GM23338 (cell line): Measurements from ENCODE around the gene CLEC17A. TPM values are rescaled to one million over a fixed set of nuclear protein-coding genes. Genes with fewer than 3 reads are reported as not detected.

ENCODE experiments used
- ATAC-seq: fragments of 200-7000 bp; cut with Tn5 transposase; 3 replicates; pipeline ENCODE4 v1.9.1; 2020
- DNase-seq: peaks from one replicate; pipeline ENCODE4 v3.0.0-alpha.2; 2015; ENCODE audit warnings: low spot score
- H2AFZ ChIP-seq: fragments of 200-600 bp; sonication (generic); 2 replicates; pipeline ENCODE4 v1.8.0; 2016; ENCODE audit warnings: antibody characterized with exemption, mild to moderate bottlenecking, moderate library complexity
- H3F3A ChIP-seq: fragments of 200-600 bp; sonication (generic); replicated peaks from 2 replicates; pipeline ENCODE4 v1.8.0; 2017; ENCODE audit warnings: antibody characterized with exemption, mixed run types, low read depth
- H3K27ac ChIP-seq: fragments of 200-600 bp; sonication (generic); 2 replicates; pipeline ENCODE4 v1.6.1; 2016; ENCODE audit warnings: low read depth
- H3K27me3 ChIP-seq: fragments of 200-600 bp; sonication (generic); 2 replicates; pipeline ENCODE4 v1.8.0; 2016; ENCODE audit warnings: mild to moderate bottlenecking, mixed run types, moderate library complexity; ENCODE audit not compliant: insufficient read depth
- H3K36me3 ChIP-seq: fragments of 200-600 bp; sonication (generic); 2 replicates; pipeline ENCODE4 v1.8.0; 2016; ENCODE audit warnings: mild to moderate bottlenecking; ENCODE audit not compliant: insufficient read depth
- H3K4me1 ChIP-seq: fragments of 200-600 bp; sonication (generic); 2 replicates; pipeline ENCODE4 v1.8.0; 2016; ENCODE audit warnings: mild to moderate bottlenecking, moderate library complexity; ENCODE audit not compliant: insufficient read depth
- H3K4me2 ChIP-seq: fragments of 200-600 bp; sonication (generic); 2 replicates; pipeline ENCODE4 v1.7.1; 2017; ENCODE audit warnings: mixed run types
- H3K4me3 ChIP-seq: fragments of 200-600 bp; sonication (generic); 2 replicates; pipeline ENCODE4 v1.6.1; 2016; ENCODE audit warnings: mixed run types
- H3K79me2 ChIP-seq: fragments of 200-600 bp; sonication (generic); replicated peaks from 2 replicates; pipeline ENCODE4 v1.8.0; 2017; ENCODE audit warnings: mild to moderate bottlenecking; ENCODE audit not compliant: insufficient read depth
- H3K9me2 ChIP-seq: fragments of 200-600 bp; sonication (generic); 2 replicates; pipeline ENCODE4 v1.8.0; 2017; ENCODE audit not compliant: insufficient read depth
- H4K20me1 ChIP-seq: fragments of 200-600 bp; sonication (generic); replicated peaks from 2 replicates; pipeline ENCODE4 v1.8.0; 2017; ENCODE audit warnings: mild to moderate bottlenecking; ENCODE audit not compliant: insufficient read depth
- H3K27ac Mint-ChIP-seq: 2 replicates; pipeline ENCODE4 v1.8.0; 2020; ENCODE audit warnings: inconsistent platforms, mild to moderate bottlenecking, moderate library complexity, mixed read lengths
- H3K27me3 Mint-ChIP-seq: 3 replicates; pipeline ENCODE4 v1.8.0; 2022; ENCODE audit warnings: low read depth, mild to moderate bottlenecking, moderate library complexity, mixed read lengths, inconsistent platforms; ENCODE audit not compliant: insufficient read depth, poor library complexity
- H3K36me3 Mint-ChIP-seq: 3 replicates; pipeline ENCODE4 v1.8.0; 2021; ENCODE audit warnings: low read depth, mild to moderate bottlenecking, inconsistent platforms, moderate library complexity, mixed read lengths
- H3K4me1 Mint-ChIP-seq: 3 replicates; pipeline ENCODE4 v1.8.0; 2020; ENCODE audit warnings: mild to moderate bottlenecking, inconsistent platforms, mixed read lengths
- H3K4me3 Mint-ChIP-seq: 3 replicates; pipeline ENCODE4 v1.8.0; 2021; ENCODE audit warnings: moderate library complexity, mild to moderate bottlenecking, inconsistent platforms, mixed read lengths
- H3K9me3 Mint-ChIP-seq: 3 replicates; pipeline ENCODE4 v1.8.0; 2020; ENCODE audit warnings: moderate library complexity, mild to moderate bottlenecking, inconsistent platforms, mixed read lengths
- EZH2 ChIP-seq: fragments of 200-600 bp; sonication (generic); IDR thresholded peaks from one replicate; pipeline ENCODE4 v1.8.0; 2017; ENCODE audit warnings: antibody characterized with exemption, mild to moderate bottlenecking, low read depth; ENCODE audit not compliant: unreplicated experiment
- EZH2phosphoT487 ChIP-seq: fragments of 200-600 bp; sonication (generic); IDR thresholded peaks from one replicate; pipeline ENCODE4 v1.8.1; 2018; ENCODE audit warnings: antibody characterized with exemption; ENCODE audit not compliant: unreplicated experiment
- JUNB ChIP-seq: IDR thresholded peaks from one replicate; pipeline ENCODE4 v1.6.1; 2016; ENCODE audit warnings: antibody characterized with exemption; ENCODE audit not compliant: unreplicated experiment
- NANOG ChIP-seq: IDR thresholded peaks from 2 replicates; pipeline ENCODE4 v1.6.1; 2016; ENCODE audit warnings: antibody characterized with exemption, borderline replicate concordance
- POLR2AphosphoS5 ChIP-seq: IDR thresholded peaks from 2 replicates; pipeline ENCODE4 v1.6.1; 2016; ENCODE audit warnings: antibody characterized with exemption, low read depth
- REST ChIP-seq: IDR thresholded peaks from one replicate; pipeline ENCODE4 v1.6.1; 2018; ENCODE audit warnings: antibody characterized with exemption; ENCODE audit not compliant: unreplicated experiment
- polyA plus RNA-seq: library from polyadenylated mRNA; unstranded; fragments of >200 nt; fragmentation: Nextera tagmentation; extraction: Ambion mirVana; gene quantifications from 2 replicates; pipeline ENCODE4 v1.2.1, GENCODE V29; 2016
- total RNA-seq: library from RNA; depleted of rRNA; stranded (reverse); fragments of >200 nt; shearing (Covaris generic); gene quantifications from 2 replicates; pipeline ENCODE4 v1.2.3, GENCODE V29; 2014
- TF ChIP-seq, protein P1 (sequence below), 2 experiments: fragments of 200-600 bp in 1 of 2; sonication (generic) in 1 of 2; conservative IDR thresholded peaks; 2 replicates each; pipeline versions ENCODE4 v1.5.1 to v1.6.1; 2016 to 2017; ENCODE audit warnings: antibody characterized with exemption in 2 of 2, low read depth in 2 of 2, mild to moderate bottlenecking in 2 of 2, moderate library complexity in 1 of 2

Gene CLEC17A
- total and polyA plus RNA-seq, 2 experiments from 2014 or later: 0.17 TPM; not detected in 1

DNA sequence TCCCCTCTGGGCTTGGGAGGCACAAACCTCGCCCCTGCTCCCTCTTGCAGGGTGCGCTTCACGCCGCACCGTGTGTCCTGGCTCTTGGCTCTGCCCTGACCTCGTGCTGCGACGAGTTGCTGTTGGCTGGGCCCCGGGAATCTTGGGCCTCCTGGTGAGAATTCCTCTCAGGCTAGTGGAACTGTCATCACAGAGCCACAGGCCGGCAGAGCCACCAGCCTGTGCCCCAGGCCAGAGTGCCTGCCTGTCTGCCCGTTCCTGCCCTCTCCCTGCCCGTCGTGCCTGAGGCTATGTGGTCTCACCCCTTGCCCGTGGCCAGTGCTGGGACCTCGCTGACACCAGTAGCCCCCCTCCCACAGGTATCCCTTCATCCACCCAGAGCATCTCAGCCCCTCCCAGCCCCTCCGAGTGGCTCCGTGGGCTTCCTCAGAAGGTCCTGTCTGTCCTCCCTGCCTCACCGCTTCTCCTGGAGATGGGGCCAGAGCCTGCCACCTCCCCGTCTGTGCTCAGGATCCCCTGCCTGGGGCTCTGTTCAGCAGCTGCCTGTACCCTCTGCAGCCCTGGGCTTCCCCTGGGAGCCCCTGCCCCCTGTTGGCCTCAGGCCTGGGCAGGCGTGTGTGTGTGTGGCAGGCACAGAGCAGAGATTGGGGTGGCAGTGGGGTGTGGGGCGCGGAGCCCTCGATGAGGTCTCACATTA lies 24.4 kb upstream of the CLEC17A start:
- peaks cover 4% of the 10 kb centered on the region; the same call in 1 of the 2 replicates for H3F3A ChIP-seq
- Mint-ChIP-seq H3K4me1 (peaks cover 42% of the 10 kb centered on the region), H3K27ac (no peak overlapping the region), H3K9me3 (no peaks in the 10 kb centered on the region), H3K4me3 (no peak overlapping the region), H3K27me3 (peaks cover 21% of the 10 kb centered on the region), H3K36me3 (no peaks in the 10 kb centered on the region)
- H3K36me3 ChIP-seq: no peaks in the 10 kb centered on the region
- DNase-seq (no peak), ATAC-seq (no peak)
- H3K79me2 ChIP-seq: peaks cover 47% of the 10 kb centered on the region
- no peak overlapping the region for H2AFZ ChIP-seq
- H3K9me2 ChIP-seq: no peaks in the 10 kb centered on the region
- peak overlapping the region; percentile 32; the same call in 1 of the 2 replicates for H3K4me2 ChIP-seq
- H3K4me1 ChIP-seq: peaks cover 36% of the 10 kb centered on the region
- H3K27me3 ChIP-seq: no peaks in the 10 kb centered on the region
- H4K20me1 ChIP-seq: peaks cover 6% of the 10 kb centered on the region
- H3K4me3 ChIP-seq: no peak overlapping the region
- no peak overlapping the region for H3K27ac ChIP-seq
- no peak for TF ChIP-seq REST
- TF ChIP-seq NANOG: no peak
- TF ChIP-seq, protein P1, sequence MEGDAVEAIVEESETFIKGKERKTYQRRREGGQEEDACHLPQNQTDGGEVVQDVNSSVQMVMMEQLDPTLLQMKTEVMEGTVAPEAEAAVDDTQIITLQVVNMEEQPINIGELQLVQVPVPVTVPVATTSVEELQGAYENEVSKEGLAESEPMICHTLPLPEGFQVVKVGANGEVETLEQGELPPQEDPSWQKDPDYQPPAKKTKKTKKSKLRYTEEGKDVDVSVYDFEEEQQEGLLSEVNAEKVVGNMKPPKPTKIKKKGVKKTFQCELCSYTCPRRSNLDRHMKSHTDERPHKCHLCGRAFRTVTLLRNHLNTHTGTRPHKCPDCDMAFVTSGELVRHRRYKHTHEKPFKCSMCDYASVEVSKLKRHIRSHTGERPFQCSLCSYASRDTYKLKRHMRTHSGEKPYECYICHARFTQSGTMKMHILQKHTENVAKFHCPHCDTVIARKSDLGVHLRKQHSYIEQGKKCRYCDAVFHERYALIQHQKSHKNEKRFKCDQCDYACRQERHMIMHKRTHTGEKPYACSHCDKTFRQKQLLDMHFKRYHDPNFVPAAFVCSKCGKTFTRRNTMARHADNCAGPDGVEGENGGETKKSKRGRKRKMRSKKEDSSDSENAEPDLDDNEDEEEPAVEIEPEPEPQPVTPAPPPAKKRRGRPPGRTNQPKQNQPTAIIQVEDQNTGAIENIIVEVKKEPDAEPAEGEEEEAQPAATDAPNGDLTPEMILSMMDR (conservative IDR thresholded peaks at IDR 0.05; ENCODE audit: low read depth in 2 of 2): no peak
- no peak for TF ChIP-seq JUNB
- TF ChIP-seq EZH2: no peak

DNA sequence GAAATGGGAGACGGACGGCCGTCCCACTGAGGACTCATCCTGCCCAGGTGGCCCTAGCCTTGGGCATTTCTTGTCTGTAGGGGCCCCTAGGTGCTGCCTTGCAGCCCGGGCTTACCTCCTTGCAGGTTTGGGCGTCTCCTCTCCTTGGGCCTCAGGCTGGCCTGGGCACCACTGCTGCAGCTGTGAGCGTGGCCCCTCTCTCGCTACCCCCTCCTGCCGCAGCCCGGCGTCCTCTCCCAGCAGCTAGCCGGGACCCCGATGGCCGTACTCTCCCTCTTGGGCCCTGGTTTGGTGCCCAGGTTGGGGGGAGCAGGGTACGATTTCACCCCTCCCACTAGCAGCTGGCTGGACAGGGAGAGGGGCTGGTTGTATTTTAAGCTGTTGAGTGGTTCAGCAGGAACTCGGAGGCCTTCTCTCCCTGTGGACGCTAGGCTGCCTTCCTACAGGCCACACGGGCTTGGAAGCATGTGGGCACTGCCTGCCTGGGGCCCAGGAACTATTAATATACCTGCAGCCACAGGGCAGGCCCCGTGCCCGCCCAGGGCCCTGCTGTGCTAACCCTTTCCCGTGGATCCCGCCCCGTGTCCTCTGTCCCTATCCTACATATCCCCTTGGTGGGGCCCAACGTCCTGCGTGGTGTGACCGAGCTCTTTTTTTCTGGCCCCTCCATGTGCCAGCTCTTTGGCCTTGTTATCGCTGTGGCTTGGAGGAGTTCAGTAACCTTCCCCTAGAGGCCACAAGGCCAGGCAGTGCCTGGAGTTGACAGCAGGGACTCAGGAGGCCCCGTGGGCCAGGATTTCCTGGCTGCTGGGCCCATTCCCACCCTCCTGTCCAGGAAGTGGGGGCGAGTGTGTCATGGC lies 22.7 kb upstream of the CLEC17A start:
- Histone ChIP-seq H3F3A (peaks cover 8% of the 10 kb centered on the region; the same call in 1 of the 2 replicates), H3K27ac (peak overlapping the region; percentile 66), H4K20me1 (peaks cover 6% of the 10 kb centered on the region), H3K27me3 (no peaks in the 10 kb centered on the region), H3K36me3 (no peaks in the 10 kb centered on the region; the same call in 1 of the 2 replicates), H3K79me2 (peaks cover 47% of the 10 kb centered on the region), H2AFZ (no peak overlapping the region), H3K4me1 (peaks cover 46% of the 10 kb centered on the region), H3K9me2 (no peaks in the 10 kb centered on the region), H3K4me3 (no peak overlapping the region), H3K4me2 (no peak overlapping the region)
- peaks cover 21% of the 10 kb centered on the region for H3K27me3 Mint-ChIP-seq
- ATAC-seq: no peak
- peaks cover 3% of the 10 kb centered on the region; the same call in 1 of the 3 replicates for H3K36me3 Mint-ChIP-seq
- no peaks in the 10 kb centered on the region for H3K9me3 Mint-ChIP-seq
- DNase-seq: no peak
- H3K27ac Mint-ChIP-seq: peak overlapping the region; percentile 93
- H3K4me1 Mint-ChIP-seq: peaks cover 42% of the 10 kb centered on the region
- no peak overlapping the region for H3K4me3 Mint-ChIP-seq
- TF ChIP-seq POLR2AphosphoS5 (no peak), EZH2 (no peak), EZH2phosphoT487 (no peak)
